ENCODE results near the gene ZBTB20. TPM values are rescaled to one million over a fixed set of nuclear protein-coding genes. Genes with fewer than 3 reads are reported as not detected.

ZBTB20 gene
- total RNA-seq, 6 donors from 2014 or later: 40.0 to 150 (median 65.8) TPM

DNA sequence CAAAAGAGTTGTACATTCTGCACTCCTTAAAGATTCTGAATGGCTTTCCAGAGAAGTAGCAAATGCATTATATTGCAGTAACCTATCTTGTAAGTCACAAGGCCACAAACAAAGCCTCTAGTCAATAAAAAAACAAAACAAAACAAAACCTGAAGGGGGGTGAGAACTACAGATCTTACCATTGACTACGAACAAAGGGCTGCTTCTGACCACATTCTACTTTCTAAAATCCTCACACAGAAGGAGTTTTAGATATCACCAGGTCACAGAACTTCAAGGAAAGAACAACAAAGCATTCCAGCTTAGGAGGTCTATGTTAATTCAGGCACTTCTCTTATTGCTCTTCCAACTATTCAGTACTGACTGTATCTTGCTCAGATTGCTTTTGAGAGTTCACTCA lies 343.0 kb downstream of the ZBTB20 start:
- Histone ChIP-seq H3K9me3 (peaks cover 0 to 3% (median 0%) of the 10 kb centered on the region in 4 donors), H3K27me3 (no peaks in the 10 kb centered on the region), H3K36me3 (peaks cover 0 to 6% (median 0%) of the 10 kb centered on the region in 4 donors), H3K4me1 (no peaks in the 10 kb centered on the region), H3K4me3 (no peak overlapping the region), H3K27ac (no peak overlapping the region)
- TF ChIP-seq, protein P1, sequence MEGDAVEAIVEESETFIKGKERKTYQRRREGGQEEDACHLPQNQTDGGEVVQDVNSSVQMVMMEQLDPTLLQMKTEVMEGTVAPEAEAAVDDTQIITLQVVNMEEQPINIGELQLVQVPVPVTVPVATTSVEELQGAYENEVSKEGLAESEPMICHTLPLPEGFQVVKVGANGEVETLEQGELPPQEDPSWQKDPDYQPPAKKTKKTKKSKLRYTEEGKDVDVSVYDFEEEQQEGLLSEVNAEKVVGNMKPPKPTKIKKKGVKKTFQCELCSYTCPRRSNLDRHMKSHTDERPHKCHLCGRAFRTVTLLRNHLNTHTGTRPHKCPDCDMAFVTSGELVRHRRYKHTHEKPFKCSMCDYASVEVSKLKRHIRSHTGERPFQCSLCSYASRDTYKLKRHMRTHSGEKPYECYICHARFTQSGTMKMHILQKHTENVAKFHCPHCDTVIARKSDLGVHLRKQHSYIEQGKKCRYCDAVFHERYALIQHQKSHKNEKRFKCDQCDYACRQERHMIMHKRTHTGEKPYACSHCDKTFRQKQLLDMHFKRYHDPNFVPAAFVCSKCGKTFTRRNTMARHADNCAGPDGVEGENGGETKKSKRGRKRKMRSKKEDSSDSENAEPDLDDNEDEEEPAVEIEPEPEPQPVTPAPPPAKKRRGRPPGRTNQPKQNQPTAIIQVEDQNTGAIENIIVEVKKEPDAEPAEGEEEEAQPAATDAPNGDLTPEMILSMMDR (IDR thresholded peaks at IDR 0.05): no peak
- no peak for TF ChIP-seq POLR2AphosphoS5 (IDR thresholded peaks at IDR 0.05)
- TF ChIP-seq POLR2A (IDR thresholded peaks at IDR 0.05): no peak
- no peak for TF ChIP-seq EP300 (IDR thresholded peaks at IDR 0.05)
- ATAC-seq (ENCODE audit: low FRiP score in 2 of 2) (no peak), DNase-seq (no peak)
- 70 to 93% methylated on average over 1 of the region's 1 CpG for WGBS, 2 donors

DNA sequence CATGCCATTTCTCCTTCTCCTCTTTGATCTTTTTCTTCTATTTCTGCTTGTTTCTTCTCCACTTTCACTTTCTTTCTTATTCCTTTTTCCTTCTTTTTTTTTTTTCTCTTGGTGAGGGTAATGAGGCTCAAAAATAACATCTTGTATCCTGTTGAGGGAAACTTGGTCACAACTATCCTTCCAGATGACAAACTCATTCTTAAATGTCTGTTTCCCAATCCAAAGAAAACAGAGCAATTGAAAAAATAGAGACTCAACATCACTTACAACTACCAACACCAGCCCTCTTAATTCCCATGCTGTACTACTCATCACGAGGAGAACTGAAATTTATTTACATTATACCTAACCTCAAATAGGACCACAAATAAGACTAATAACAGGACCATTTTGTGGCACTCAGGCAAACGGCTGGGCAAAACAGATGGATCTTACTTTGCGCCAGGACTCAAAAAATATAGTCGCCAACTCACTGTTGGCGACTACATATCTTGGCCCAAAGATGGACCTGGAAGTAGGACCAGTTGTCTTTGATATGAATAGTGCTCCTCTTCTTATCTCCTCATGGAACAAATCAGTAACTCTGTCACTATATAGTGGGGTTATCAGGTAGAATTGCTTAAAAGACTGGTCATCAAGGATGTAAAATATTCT lies 343.9 kb downstream of the ZBTB20 start:
- Histone ChIP-seq H3K4me3 (no peak overlapping the region), H3K4me1 (no peaks in the 10 kb centered on the region), H3K9me3 (peaks cover 0 to 2% (median 0%) of the 10 kb centered on the region in 4 donors), H3K36me3 (peaks cover 0 to 6% (median 0%) of the 10 kb centered on the region in 4 donors), H3K27me3 (no peaks in the 10 kb centered on the region), H3K27ac (no peak overlapping the region)
- WGBS, 2 donors: 86 to 91% methylated on average over 5 of the region's 5 CpGs
- DNase-seq (no peak), ATAC-seq (ENCODE audit: low FRiP score in 2 of 2) (no peak)
- TF ChIP-seq, protein P1 (IDR thresholded peaks at IDR 0.05): no peak
- no peak for TF ChIP-seq POLR2A (IDR thresholded peaks at IDR 0.05)
- TF ChIP-seq POLR2AphosphoS5 (IDR thresholded peaks at IDR 0.05): no peak
- no peak for TF ChIP-seq EP300 (IDR thresholded peaks at IDR 0.05)

DNA sequence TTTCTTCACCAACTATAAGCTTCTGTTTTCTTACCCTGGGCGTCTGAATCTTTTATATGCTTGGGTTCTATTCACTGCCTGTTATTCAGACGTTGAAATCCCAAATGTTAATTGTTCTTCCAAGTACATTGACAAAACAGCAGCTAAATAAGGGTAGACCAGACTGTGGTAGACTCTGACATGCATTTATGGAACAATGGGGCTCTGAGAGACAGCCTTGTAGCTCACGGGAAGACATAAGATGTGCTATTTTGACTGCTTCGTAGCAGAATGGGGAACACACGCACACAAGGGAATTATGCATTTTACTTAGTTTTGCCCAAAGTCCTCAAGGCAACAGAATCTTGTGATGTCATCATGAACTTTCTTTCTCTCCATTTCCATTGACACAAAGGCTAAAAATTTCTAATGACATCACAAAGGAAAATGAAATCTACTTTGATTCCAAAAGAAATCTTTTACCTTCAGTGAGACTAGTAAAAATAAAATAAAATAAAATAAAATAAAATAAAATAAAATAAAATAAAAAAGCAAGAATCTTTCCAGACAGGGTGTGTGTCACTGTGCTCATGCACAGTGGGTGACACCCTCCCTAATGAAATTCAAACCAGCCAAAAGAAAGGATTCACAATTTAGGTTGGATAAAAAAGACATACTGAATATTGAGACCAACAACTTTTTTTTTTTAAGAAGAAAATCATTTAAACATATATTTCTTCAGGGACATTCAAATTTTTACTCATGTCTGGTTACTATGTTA lies 346.6 kb downstream of the ZBTB20 start:
- Histone ChIP-seq H3K27me3 (no peaks in the 10 kb centered on the region), H3K4me3 (no peak overlapping the region), H3K9me3 (no peaks in the 10 kb centered on the region), H3K27ac (no peak overlapping the region), H3K36me3 (peaks cover 0 to 6% (median 0%) of the 10 kb centered on the region in 4 donors), H3K4me1 (no peaks in the 10 kb centered on the region)
- WGBS, 2 donors: 93 to 97% methylated on average over 5 of the region's 5 CpGs
- DNase-seq (no peak), ATAC-seq (ENCODE audit: low FRiP score in 2 of 2) (no peak)
- TF ChIP-seq POLR2AphosphoS5 (IDR thresholded peaks at IDR 0.05) (no peak), POLR2A (IDR thresholded peaks at IDR 0.05) (no peak), EP300 (IDR thresholded peaks at IDR 0.05) (no peak)
- TF ChIP-seq, protein P1 (IDR thresholded peaks at IDR 0.05): no peak

DNA sequence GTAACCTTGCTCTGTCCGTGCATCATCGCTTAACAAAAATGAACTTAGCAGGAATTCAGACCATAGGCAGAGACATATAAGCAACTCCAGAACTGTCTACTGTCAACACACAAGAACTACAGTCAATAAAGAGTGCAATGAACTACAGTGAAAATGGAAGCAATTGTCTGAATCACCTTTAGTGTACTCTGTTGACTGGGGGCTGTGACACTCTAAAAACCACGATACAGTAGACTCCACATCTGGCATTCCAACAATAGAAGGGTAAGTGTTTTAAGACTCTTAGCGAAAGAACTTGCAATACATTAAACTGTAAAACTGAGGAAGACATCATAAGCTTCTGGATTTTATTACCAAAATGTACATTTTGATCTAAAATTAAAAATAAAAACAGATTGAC lies 347.3 kb downstream of the ZBTB20 start:
- WGBS, 2 donors: 96 to 98% methylated on average over 4 of the region's 4 CpGs
- no peaks in the 10 kb centered on the region for H3K9me3 ChIP-seq
- H3K36me3 ChIP-seq: peaks cover 0 to 6% (median 0%) of the 10 kb centered on the region in 4 donors
- ATAC-seq (ENCODE audit: low FRiP score in 2 of 2) (no peak), DNase-seq (no peak)
- no peak overlapping the region for H3K27ac ChIP-seq
- TF ChIP-seq, protein P1 (IDR thresholded peaks at IDR 0.05): no peak
- TF ChIP-seq EP300 (IDR thresholded peaks at IDR 0.05): no peak
- TF ChIP-seq POLR2AphosphoS5 (IDR thresholded peaks at IDR 0.05): no peak
- H3K27me3 ChIP-seq: no peaks in the 10 kb centered on the region
- H3K4me1 ChIP-seq: no peaks in the 10 kb centered on the region
- H3K4me3 ChIP-seq: no peak overlapping the region
